ENCODE results near the gene CLK1. TPM values are rescaled to one million over a fixed set of nuclear protein-coding genes. Genes with fewer than 3 reads are reported as not detected.

CLK1 gene
- total RNA-seq (2021), result 46.8 and 49.4 TPM in 2 replicates
- long read RNA-seq, transcript CLK1-201 (13 exons, 1,888 nt), result minor isoform, 35 of 162 reads
- long read RNA-seq, transcript CLK1-205 (13 exons, 2,026 nt), result minor isoform, 6 of 162 reads
- long read RNA-seq, transcript CLK1-204 (12 exons, 1,682 nt), result major isoform, 73 of 162 reads
- long read RNA-seq, partial matches to known transcripts, result 1 of 162 reads
- long read RNA-seq, other reads (novel, unspliced or antisense), result 45 of 162 reads

GRCh38 chr2:200864176-200865034 lies at the start of gene CLK1:
TSS of gene CLK1 (minus strand) at chr2:200864658. CDS start at chr2:200861862, 2,796 bp downstream.
- H3K9me3 Mint-ChIP-seq, result no peaks in the 10 kb centered on the region
- H2BK5ac ChIP-seq (ENCODE audit: insufficient read length, low read length), result peak within 1 kb of the TSS; percentile 66
- peaks cover 22 to 23% of the 10 kb centered on the region in 2 experiments for H3K4me1 Mint-ChIP-seq
- peak within 1 kb of the TSS; percentile 88 for H3K18ac ChIP-seq (ENCODE audit: insufficient read length, low read depth, low read length)
- no peak within 1 kb of the TSS for H2BK15ac ChIP-seq (ENCODE audit: low read depth, low read length)
- H2AK5ac ChIP-seq (ENCODE audit: insufficient read length, low read length), result peak within 1 kb of the TSS; percentile 2
- no CpG with 5 or more reads among the region's 89 CpGs for WGBS (ENCODE audit: extremely low coverage, insufficient read length, low lambda C conversion rate)
- peak within 1 kb of the TSS; percentile 36 for H3K27ac ChIP-seq (ENCODE audit: insufficient read length, low read depth, low read length)
- peak within 1 kb of the TSS; percentile 97 for H3K9ac ChIP-seq (ENCODE audit: extremely low read depth, insufficient read length, low read length)
- H3K9me3 ChIP-seq (ENCODE audit: control insufficient read depth, low read depth, low read length), result no peaks in the 10 kb centered on the region
- TF ChIP-seq CTCF (conservative IDR thresholded peaks at IDR 0.05), result no peak
- H3K4me2 ChIP-seq (ENCODE audit: insufficient read depth, insufficient read length, low read length), result peak within 1 kb of the TSS; percentile 72
- H3K56ac ChIP-seq (ENCODE audit: insufficient read length, low read depth, low read length), result peak within 1 kb of the TSS; percentile 64
- H3K23ac ChIP-seq (ENCODE audit: insufficient read length, low read depth, low read length), result no peak within 1 kb of the TSS
- peak within 1 kb of the TSS; percentile 53 for H4K91ac ChIP-seq (ENCODE audit: insufficient read length, low read depth, low read length)
- H3K27me3 Mint-ChIP-seq (ENCODE audit: low read depth), result no peaks in the 10 kb centered on the region
- no peaks in the 10 kb centered on the region for H3K27me3 ChIP-seq (ENCODE audit: insufficient read depth, low read length)
- no peaks in the 10 kb centered on the region for H3K4me1 ChIP-seq (ENCODE audit: insufficient read depth, low read length)
- no peak within 1 kb of the TSS for H2AFZ ChIP-seq (ENCODE audit: low read length)
- H4K20me1 ChIP-seq (ENCODE audit: control insufficient read depth, insufficient read depth, insufficient read length), result no peaks in the 10 kb centered on the region
- peak within 1 kb of the TSS; percentile 94 for H3K14ac ChIP-seq (ENCODE audit: insufficient read depth, low read length)
- H3K27ac Mint-ChIP-seq, result peak within 1 kb of the TSS; percentile 98 to 99 (median 99)
- peak within 1 kb of the TSS; percentile 90 for H2BK12ac ChIP-seq (ENCODE audit: insufficient read length, low read depth, low read length)
- H3K23me2 ChIP-seq (ENCODE audit: insufficient read length, low read depth, low read length, poor library complexity, severe bottlenecking), result peaks cover 10% of the 10 kb centered on the region
- peaks cover 12 to 32% (median 28%) of the 10 kb centered on the region in 3 experiments for H3K36me3 Mint-ChIP-seq (ENCODE audit: insufficient read depth in 1 of 3, low read depth in 3 of 3)
- H3K4ac ChIP-seq (ENCODE audit: low read depth, low read length), result no peak within 1 kb of the TSS; the same call in 1 of the 2 replicates
- H3K79me1 ChIP-seq (ENCODE audit: insufficient read depth, low read depth, low read length, poor library complexity, severe bottlenecking), result no peaks in the 10 kb centered on the region
- peak; percentile 88 for DNase-seq
- peaks cover 25% of the 10 kb centered on the region; the same call in 1 of the 2 replicates for H3K79me2 ChIP-seq (ENCODE audit: insufficient read depth, low read length)
- peak within 1 kb of the TSS; percentile 8 for H4K5ac ChIP-seq (ENCODE audit: insufficient read length, low read depth, low read length)
- no peak within 1 kb of the TSS for H3T11ph ChIP-seq (ENCODE audit: low read length)
- peak within 1 kb of the TSS; percentile 34 for H4K8ac ChIP-seq (replicated peaks; ENCODE audit: insufficient read length, low read depth, low read length)
- H2BK20ac ChIP-seq (ENCODE audit: low read depth, low read length, poor library complexity, severe bottlenecking), result no peak within 1 kb of the TSS
- H2BK120ac ChIP-seq (ENCODE audit: low read depth, low read length, poor library complexity, severe bottlenecking), result no peak within 1 kb of the TSS
- H3K4me3 Mint-ChIP-seq, result peak within 1 kb of the TSS; percentile 94 to 97

Measured in H9 (cell line).